ENCODE data around the gene PPP1R1B.
A peak's percentile ranks its signal among the peaks of the same experiment; 100 is the strongest.

DNA sequence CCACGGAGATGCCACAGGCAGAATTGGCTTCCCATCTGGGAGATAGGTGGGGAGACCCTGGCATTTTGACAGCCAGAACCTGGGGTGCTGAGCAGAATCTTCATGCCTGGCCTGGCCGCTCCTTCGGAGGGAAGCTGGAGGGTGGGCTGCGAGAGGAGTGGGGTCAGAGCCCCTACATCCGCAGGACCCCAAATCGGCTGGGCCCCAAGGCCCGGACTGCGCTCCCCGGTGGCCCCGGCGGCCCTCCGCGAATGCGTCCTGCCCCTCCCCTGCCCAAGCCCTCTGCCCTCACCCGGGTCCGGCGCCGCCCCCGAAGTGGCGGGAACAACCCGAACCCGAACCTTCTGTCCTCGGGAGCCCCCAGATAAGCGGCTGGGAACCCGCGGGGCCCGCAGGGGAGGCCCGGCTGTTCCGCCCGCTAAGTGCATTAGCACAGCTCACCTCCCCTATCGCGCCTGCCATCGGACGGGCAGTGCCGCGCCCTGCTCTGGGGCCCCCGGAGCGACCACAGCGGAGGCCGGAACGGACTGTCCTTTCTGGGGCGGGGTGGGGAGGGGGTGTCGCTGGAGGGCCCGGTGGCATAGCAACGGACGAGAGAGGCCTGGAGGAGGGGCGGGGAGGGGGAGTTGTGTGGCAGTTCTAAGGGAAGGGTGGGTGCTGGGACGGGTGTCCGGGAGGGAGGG is 40.7 kb downstream of the PPP1R1B start:
- TF ChIP-seq, protein P1, sequence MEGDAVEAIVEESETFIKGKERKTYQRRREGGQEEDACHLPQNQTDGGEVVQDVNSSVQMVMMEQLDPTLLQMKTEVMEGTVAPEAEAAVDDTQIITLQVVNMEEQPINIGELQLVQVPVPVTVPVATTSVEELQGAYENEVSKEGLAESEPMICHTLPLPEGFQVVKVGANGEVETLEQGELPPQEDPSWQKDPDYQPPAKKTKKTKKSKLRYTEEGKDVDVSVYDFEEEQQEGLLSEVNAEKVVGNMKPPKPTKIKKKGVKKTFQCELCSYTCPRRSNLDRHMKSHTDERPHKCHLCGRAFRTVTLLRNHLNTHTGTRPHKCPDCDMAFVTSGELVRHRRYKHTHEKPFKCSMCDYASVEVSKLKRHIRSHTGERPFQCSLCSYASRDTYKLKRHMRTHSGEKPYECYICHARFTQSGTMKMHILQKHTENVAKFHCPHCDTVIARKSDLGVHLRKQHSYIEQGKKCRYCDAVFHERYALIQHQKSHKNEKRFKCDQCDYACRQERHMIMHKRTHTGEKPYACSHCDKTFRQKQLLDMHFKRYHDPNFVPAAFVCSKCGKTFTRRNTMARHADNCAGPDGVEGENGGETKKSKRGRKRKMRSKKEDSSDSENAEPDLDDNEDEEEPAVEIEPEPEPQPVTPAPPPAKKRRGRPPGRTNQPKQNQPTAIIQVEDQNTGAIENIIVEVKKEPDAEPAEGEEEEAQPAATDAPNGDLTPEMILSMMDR (IDR thresholded peaks at IDR 0.05 in 4 of 5, conservative IDR thresholded peaks at IDR 0.05 in 1 of 5) = no peak
- peak in 1 of 2 donors; percentile 7 for TF ChIP-seq POLR2A (IDR thresholded peaks at IDR 0.05)

Data from gastrocnemius medialis (tissue), 4 donors.